ENCODE results near the gene AKAP1.

DNA sequence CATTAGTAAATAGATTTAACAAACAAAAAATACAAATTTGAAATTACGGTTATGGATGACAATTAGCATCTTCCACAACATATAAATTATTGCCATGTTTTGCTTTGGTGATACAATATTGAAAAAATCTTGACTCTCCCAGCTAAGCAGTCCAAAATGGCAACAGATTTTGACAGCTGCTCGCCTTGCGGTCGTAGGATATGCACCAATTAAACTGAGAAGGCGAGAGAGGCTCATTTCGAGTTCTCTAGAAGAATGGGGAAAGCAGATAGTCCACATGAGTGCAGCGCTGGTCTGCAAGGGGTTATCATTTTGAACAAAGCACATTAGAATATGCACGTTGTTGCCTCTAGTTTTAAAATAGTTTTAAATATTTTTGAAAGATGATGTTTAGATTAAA, 55.3 kb downstream of the AKAP1 start:
- TF ChIP-seq, protein P1, sequence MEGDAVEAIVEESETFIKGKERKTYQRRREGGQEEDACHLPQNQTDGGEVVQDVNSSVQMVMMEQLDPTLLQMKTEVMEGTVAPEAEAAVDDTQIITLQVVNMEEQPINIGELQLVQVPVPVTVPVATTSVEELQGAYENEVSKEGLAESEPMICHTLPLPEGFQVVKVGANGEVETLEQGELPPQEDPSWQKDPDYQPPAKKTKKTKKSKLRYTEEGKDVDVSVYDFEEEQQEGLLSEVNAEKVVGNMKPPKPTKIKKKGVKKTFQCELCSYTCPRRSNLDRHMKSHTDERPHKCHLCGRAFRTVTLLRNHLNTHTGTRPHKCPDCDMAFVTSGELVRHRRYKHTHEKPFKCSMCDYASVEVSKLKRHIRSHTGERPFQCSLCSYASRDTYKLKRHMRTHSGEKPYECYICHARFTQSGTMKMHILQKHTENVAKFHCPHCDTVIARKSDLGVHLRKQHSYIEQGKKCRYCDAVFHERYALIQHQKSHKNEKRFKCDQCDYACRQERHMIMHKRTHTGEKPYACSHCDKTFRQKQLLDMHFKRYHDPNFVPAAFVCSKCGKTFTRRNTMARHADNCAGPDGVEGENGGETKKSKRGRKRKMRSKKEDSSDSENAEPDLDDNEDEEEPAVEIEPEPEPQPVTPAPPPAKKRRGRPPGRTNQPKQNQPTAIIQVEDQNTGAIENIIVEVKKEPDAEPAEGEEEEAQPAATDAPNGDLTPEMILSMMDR (IDR thresholded peaks at IDR 0.05; ENCODE audit: poor library complexity, severe bottlenecking): no peak
- no peak for TF ChIP-seq POLR2AphosphoS5 (IDR thresholded peaks at IDR 0.05)
- TF ChIP-seq, protein P2, sequence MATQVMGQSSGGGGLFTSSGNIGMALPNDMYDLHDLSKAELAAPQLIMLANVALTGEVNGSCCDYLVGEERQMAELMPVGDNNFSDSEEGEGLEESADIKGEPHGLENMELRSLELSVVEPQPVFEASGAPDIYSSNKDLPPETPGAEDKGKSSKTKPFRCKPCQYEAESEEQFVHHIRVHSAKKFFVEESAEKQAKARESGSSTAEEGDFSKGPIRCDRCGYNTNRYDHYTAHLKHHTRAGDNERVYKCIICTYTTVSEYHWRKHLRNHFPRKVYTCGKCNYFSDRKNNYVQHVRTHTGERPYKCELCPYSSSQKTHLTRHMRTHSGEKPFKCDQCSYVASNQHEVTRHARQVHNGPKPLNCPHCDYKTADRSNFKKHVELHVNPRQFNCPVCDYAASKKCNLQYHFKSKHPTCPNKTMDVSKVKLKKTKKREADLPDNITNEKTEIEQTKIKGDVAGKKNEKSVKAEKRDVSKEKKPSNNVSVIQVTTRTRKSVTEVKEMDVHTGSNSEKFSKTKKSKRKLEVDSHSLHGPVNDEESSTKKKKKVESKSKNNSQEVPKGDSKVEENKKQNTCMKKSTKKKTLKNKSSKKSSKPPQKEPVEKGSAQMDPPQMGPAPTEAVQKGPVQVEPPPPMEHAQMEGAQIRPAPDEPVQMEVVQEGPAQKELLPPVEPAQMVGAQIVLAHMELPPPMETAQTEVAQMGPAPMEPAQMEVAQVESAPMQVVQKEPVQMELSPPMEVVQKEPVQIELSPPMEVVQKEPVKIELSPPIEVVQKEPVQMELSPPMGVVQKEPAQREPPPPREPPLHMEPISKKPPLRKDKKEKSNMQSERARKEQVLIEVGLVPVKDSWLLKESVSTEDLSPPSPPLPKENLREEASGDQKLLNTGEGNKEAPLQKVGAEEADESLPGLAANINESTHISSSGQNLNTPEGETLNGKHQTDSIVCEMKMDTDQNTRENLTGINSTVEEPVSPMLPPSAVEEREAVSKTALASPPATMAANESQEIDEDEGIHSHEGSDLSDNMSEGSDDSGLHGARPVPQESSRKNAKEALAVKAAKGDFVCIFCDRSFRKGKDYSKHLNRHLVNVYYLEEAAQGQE (IDR thresholded peaks at IDR 0.05; ENCODE audit: borderline replicate concordance): no peak
- TF ChIP-seq RAD21 (conservative IDR thresholded peaks at IDR 0.05): no peak
- TF ChIP-seq TAF1 (IDR thresholded peaks at IDR 0.05; ENCODE audit: low read depth): no peak
- TF ChIP-seq EZH2 (IDR thresholded peaks at IDR 0.05; ENCODE audit: borderline replicate concordance, insufficient read depth, low read length, poor library complexity, severe bottlenecking): no peak
- TF ChIP-seq SMC3 (conservative IDR thresholded peaks at IDR 0.05; ENCODE audit: poor library complexity): no peak
- TF ChIP-seq EP300 (conservative IDR thresholded peaks at IDR 0.05; ENCODE audit: poor library complexity, severe bottlenecking): no peak
- no peak for TF ChIP-seq MXI1 (conservative IDR thresholded peaks at IDR 0.05; ENCODE audit: poor library complexity, severe bottlenecking)
